Osteoblast (primary cell): Measurements from ENCODE around the gene HOXC9. TPM values are rescaled to one million over a fixed set of nuclear protein-coding genes. Genes with fewer than 3 reads are reported as not detected.

Source experiments
- DNase-seq: peaks from one replicate; pipeline ENCODE4 v3.0.0; 2011; ENCODE audit warnings: low spot score, mixed read lengths; ENCODE audit not compliant: insufficient read length; ENCODE audit errors: missing footprints
- H2AFZ ChIP-seq: 2 replicates; pipeline ENCODE4 v1.6.0; 2011; ENCODE audit warnings: mild to moderate bottlenecking, low read length
- H3K27ac ChIP-seq: 2 replicates; pipeline ENCODE4 v1.5.1; 2011; ENCODE audit warnings: mild to moderate bottlenecking, low read depth, low read length, moderate library complexity
- H3K27me3 ChIP-seq: 2 replicates; pipeline ENCODE4 v1.6.0; 2012; ENCODE audit warnings: mild to moderate bottlenecking, control low read depth, inconsistent platforms, low read length, moderate library complexity; ENCODE audit not compliant: insufficient read depth
- H3K36me3 ChIP-seq: 2 replicates; pipeline ENCODE4 v1.5.1; 2011; ENCODE audit warnings: mild to moderate bottlenecking, low read length, control low read depth, moderate library complexity; ENCODE audit not compliant: insufficient read depth
- H3K4me1 ChIP-seq: 2 replicates; pipeline ENCODE4 v1.5.1; 2011; ENCODE audit warnings: mild to moderate bottlenecking, low read length, control low read depth, moderate library complexity; ENCODE audit not compliant: insufficient read depth
- H3K4me2 ChIP-seq: 2 replicates; pipeline ENCODE4 v1.6.0; 2011; ENCODE audit warnings: mild to moderate bottlenecking, low read length; ENCODE audit not compliant: insufficient read depth
- H3K4me3 ChIP-seq: fragments of 200-600 bp; sonication (generic); 3 replicates; pipeline ENCODE4 v1.5.1; 2012; ENCODE audit warnings: mild to moderate bottlenecking, low read length, inconsistent platforms; ENCODE audit not compliant: insufficient read depth
- H3K79me2 ChIP-seq: 2 replicates; pipeline ENCODE4 v1.6.0; 2012; ENCODE audit warnings: mild to moderate bottlenecking, low read length, control low read depth, inconsistent platforms; ENCODE audit not compliant: insufficient read depth
- H3K9me3 ChIP-seq: 2 replicates; pipeline ENCODE4 v1.5.1; 2011; ENCODE audit warnings: low read depth, low read length, control low read depth
- H4K20me1 ChIP-seq: 2 replicates; pipeline ENCODE4 v1.6.0; 2012; ENCODE audit warnings: mild to moderate bottlenecking, low read length, control low read depth; ENCODE audit not compliant: insufficient read depth
- CTCF ChIP-seq: IDR thresholded peaks from 2 replicates; pipeline ENCODE4 v1.5.1; 2011; ENCODE audit warnings: mild to moderate bottlenecking, low read depth, low read length, moderate library complexity; ENCODE audit errors: extremely low read depth
- total RNA-seq: library from RNA; depleted of rRNA; stranded (reverse); fragments of >200 nt; gene quantifications from 2 replicates; pipeline ENCODE4 v1.2.3, GENCODE V29; 2012

The HOXC9 gene
- total RNA-seq, 1 donor: 11.6 TPM

GRCh38 chr12:54022960-54023884, 23.3 kb downstream of the HOXC9 start:
- no peaks in the 10 kb centered on the region for H3K36me3 ChIP-seq
- H3K4me3 ChIP-seq: no peak overlapping the region
- DNase-seq: no peak
- H3K4me2 ChIP-seq: peak overlapping the region; percentile 70
- H2AFZ ChIP-seq: no peak overlapping the region
- peak overlapping the region; percentile 42 for H3K27ac ChIP-seq
- no peak for TF ChIP-seq CTCF
- H3K27me3 ChIP-seq: no peaks in the 10 kb centered on the region
- H3K9me3 ChIP-seq: no peaks in the 10 kb centered on the region
- H3K4me1 ChIP-seq: peaks cover 74% of the 10 kb centered on the region
- peaks cover 98% of the 10 kb centered on the region for H3K79me2 ChIP-seq
- peaks cover 48% of the 10 kb centered on the region for H4K20me1 ChIP-seq

GRCh38 chr12:54024127-54024526, 24.2 kb downstream of the HOXC9 start:
- DNase-seq: no peak
- no peak for TF ChIP-seq CTCF
- Histone ChIP-seq H2AFZ (no peak overlapping the region), H3K4me1 (peaks cover 69% of the 10 kb centered on the region), H3K79me2 (peaks cover 99% of the 10 kb centered on the region), H3K27me3 (no peaks in the 10 kb centered on the region), H3K27ac (peak overlapping the region; percentile 42), H3K4me2 (peak overlapping the region; percentile 70), H3K9me3 (no peaks in the 10 kb centered on the region), H3K36me3 (peaks cover 5% of the 10 kb centered on the region), H3K4me3 (peak overlapping the region; percentile 40), H4K20me1 (peaks cover 48% of the 10 kb centered on the region)

- no peak for DNase-seq
- Histone ChIP-seq H3K9me3 (no peaks in the 10 kb centered on the region), H3K27me3 (no peaks in the 10 kb centered on the region), H3K79me2 (peaks cover 98% of the 10 kb centered on the region), H3K36me3 (peaks cover 7% of the 10 kb centered on the region), H3K4me1 (peaks cover 63% of the 10 kb centered on the region), H4K20me1 (peaks cover 48% of the 10 kb centered on the region), H3K4me2 (peak overlapping the region; percentile 70), H3K4me3 (no peak overlapping the region), H3K27ac (peak overlapping the region; percentile 66), H2AFZ (no peak overlapping the region)
- TF ChIP-seq CTCF: no peak
These were observed 24.8 kb downstream of the HOXC9 start for GRCh38 chr12:54024581-54025305.
